ENCODE measurements around the gene IKZF3.
"Not testable (repeated sequence)": the region's sequence is repeated elsewhere in the genome, so short reads cannot be mapped to it uniquely, and the experiment has no call there.

IKZF3 gene

DNA sequence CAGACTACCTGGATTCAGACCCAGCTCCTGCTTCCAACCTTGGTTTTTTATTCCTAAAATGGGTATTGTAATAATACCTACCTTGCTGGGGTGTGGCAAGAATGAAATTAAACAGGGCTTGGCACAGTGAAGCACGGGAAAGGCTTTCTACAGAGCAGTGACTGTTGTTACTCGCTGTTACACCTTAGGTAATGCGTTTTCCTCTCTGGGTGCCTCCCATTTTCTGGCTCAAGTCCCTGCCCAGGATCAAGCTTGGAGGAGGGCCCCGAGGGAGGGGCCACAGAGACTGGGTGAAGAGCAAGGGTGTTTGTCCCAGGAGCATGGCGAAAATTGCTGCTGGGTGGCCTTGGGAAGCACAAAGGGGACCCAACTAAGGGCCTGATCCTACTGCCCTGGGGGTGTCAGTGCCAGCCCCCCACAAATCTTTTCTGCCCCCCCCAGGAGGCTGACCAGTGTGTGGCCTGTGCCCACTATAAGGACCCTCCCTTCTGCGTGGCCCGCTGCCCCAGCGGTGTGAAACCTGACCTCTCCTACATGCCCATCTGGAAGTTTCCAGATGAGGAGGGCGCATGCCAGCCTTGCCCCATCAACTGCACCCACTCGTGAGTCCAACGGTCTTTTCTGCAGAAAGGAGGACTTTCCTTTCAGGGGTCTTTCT is 147.1 kb downstream of the IKZF3 start:
- no peak for DNase-seq (ENCODE audit: low read depth)

GRCh38 chr17:39716073-39716818 is 147.9 kb downstream of the IKZF3 start:
- no peak for DNase-seq (ENCODE audit: low read depth)

DNA sequence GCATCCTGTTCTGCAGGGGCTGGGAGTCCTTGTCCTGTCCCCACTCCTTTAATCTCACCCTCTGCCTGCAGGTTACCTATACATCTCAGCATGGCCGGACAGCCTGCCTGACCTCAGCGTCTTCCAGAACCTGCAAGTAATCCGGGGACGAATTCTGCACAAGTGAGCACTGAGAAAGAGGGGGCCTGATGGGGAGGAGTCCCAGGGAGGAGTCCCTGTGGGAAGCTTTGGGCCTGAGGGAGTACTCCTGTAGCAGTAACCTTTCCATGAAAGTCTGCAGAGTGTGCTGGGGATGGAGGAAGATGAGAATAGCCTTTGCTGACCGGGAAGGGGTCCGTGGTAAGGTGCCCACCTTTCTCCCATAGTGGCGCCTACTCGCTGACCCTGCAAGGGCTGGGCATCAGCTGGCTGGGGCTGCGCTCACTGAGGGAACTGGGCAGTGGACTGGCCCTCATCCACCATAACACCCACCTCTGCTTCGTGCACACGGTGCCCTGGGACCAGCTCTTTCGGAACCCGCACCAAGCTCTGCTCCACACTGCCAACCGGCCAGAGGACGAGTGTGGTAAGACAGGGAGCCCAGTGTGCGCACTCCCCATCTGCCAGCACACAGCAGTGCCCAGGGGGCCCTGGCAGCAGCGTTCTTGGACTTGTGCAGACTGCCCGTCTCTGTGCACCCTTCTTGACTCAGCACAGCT is 148.6 kb downstream of the IKZF3 start:
- DNase-seq (ENCODE audit: low read depth): no peak

DNA sequence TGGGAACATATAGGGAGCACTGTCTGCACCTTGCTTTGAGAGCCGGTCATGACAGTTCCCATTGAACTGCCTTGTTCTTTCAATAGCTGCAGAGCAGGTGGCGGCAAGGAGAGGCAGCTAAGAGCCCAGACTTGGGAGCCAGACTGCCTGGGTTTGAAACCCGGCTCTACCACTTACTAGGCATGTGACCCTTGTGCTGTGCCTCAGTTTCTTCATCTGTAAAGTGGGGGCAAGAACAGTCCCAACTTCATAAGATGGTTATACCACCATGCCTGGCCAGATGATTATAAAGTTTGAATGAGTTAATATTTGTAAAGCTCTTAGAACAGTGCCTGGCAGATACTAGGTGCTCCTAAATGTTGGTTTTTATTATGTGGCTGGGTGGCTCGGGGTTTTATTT is 149.9 kb downstream of the IKZF3 start:
- DNase-seq (ENCODE audit: low read depth): no peak

GRCh38 chr17:39711851-39712250 is 152.3 kb downstream of the IKZF3 start:
- no peak for DNase-seq (ENCODE audit: low read depth)

DNA sequence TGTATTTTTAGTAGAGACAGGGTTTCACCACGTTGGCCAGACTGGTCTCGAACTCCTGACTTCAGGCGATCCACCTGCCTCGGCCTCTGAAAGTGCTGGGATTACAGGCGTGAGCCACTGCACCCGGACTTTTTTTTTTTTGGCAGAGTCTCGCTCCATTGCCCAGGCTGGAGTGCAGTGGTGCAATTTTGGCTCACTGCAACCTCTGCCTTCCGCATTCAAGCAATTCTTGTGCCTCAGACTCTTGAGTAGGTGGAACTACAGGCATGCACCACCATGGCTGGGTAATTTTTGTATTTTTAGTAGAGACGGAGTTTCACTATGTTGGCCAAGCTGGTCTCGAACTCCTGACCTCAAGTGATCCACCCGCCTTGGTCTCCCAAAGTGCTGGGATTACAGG is 153.0 kb downstream of the IKZF3 start:
- DNase-seq (ENCODE audit: low read depth): not testable (repeated sequence)

DNA sequence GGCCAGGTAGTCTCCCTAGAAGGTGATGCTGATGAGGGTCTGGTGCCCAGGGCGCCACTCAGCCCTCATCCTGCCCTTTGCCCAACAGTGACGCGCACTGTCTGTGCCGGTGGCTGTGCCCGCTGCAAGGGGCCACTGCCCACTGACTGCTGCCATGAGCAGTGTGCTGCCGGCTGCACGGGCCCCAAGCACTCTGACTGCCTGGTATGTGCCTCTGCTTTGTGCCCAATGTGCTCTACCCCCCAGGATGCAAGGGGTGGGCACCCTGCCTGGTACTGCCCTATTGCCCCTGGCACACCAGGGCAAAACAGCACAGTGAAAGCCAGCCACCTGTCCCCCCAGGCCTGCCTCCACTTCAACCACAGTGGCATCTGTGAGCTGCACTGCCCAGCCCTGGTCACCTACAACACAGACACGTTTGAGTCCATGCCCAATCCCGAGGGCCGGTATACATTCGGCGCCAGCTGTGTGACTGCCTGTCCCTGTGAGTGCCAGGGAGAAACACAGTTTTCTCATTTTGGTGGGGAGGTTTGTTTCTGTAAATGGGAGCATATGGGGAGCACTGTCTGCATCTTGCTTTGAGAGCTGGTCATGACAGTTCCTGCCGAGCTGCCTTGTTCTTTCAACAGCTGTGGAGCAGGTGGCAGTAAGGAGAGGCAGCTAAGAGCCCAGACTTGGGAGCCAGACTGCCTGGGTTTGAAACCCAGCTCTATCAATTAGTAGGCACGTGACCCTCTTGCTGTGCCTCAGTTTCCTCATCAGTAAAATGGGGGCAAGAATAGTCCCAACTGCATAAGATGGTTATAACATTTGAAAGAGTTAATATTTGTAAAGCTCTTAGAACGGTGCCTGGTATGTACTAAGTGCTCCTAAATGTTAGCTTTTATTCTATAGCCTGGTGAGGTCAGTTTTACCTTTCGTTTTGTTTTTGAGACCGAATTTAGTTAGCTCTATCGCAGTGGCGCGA is 153.8 kb downstream of the IKZF3 start:
- DNase-seq (ENCODE audit: low read depth): no peak

- DNase-seq (ENCODE audit: low read depth): no peak
Observed at GRCh38 chr17:39709319-39709997, 154.7 kb downstream of the IKZF3 start.

All from amniotic epithelial cell (primary cell).